GM18507 (cell line): ENCODE data around the gene CUBN.

Source experiments
- DNase-seq: peaks from one replicate; pipeline ENCODE4 v3.0.0; 2011; ENCODE audit warnings: low read depth; ENCODE audit not compliant: insufficient read length; ENCODE audit errors: extremely low spot score
- FAIRE-seq: peaks from 2 replicates; lab custom pipeline; 2011; peaks lifted over from hg19 to GRCh38; lab: Jason Lieb, UNC

The CUBN gene

GRCh38 chr10:16943295-16944285 lies 186.0 kb downstream of the CUBN start:
- FAIRE-seq: no peak
- DNase-seq: no peak

- FAIRE-seq (no peak), DNase-seq (no peak)
Observed at GRCh38 chr10:16942381-16943078, 187.1 kb downstream of the CUBN start.

GRCh38 chr10:16941870-16942269 lies 187.7 kb downstream of the CUBN start:
- DNase-seq (no peak), FAIRE-seq (no peak)

- no peak for DNase-seq
- no peak for FAIRE-seq
Observed at GRCh38 chr10:16941067-16941466, 188.5 kb downstream of the CUBN start.

- FAIRE-seq (no peak), DNase-seq (no peak)
Observed at GRCh38 chr10:16938952-16939351, 190.7 kb downstream of the CUBN start.

- no peak for DNase-seq
- FAIRE-seq: no peak
Observed at GRCh38 chr10:16934461-16934860, 195.2 kb downstream of the CUBN start.

- FAIRE-seq (no peak), DNase-seq (no peak)
Observed at GRCh38 chr10:16933783-16934182, 195.8 kb downstream of the CUBN start.

GRCh38 chr10:16931930-16932329 lies 197.7 kb downstream of the CUBN start:
- FAIRE-seq (no peak), DNase-seq (no peak)

GRCh38 chr10:16930540-16930939 lies 199.1 kb downstream of the CUBN start:
- FAIRE-seq (no peak), DNase-seq (no peak)

- no peak for DNase-seq
- no peak for FAIRE-seq
Observed at GRCh38 chr10:16929069-16929468, 200.5 kb downstream of the CUBN start.

GRCh38 chr10:16927546-16927945 lies 202.1 kb downstream of the CUBN start:
- DNase-seq (no peak), FAIRE-seq (no peak)

GRCh38 chr10:16923726-16924125 lies 205.9 kb downstream of the CUBN start:
- FAIRE-seq (no peak), DNase-seq (no peak)

- DNase-seq (no peak), FAIRE-seq (no peak)
Observed at GRCh38 chr10:16923309-16923708, 206.3 kb downstream of the CUBN start.

- DNase-seq (no peak), FAIRE-seq (no peak)
Observed at GRCh38 chr10:16919121-16919982, 210.3 kb downstream of the CUBN start.

GRCh38 chr10:16916496-16916895 lies 213.1 kb downstream of the CUBN start:
- no peak for FAIRE-seq
- DNase-seq: no peak

GRCh38 chr10:16915300-16915699 lies 214.3 kb downstream of the CUBN start:
- no peak for FAIRE-seq
- DNase-seq: no peak

- no peak for DNase-seq
- FAIRE-seq: no peak
Observed at GRCh38 chr10:16913266-16913665, 216.3 kb downstream of the CUBN start.

GRCh38 chr10:16910793-16911164 lies 218.8 kb downstream of the CUBN start:
- no peak for DNase-seq
- FAIRE-seq: no peak

GRCh38 chr10:16909961-16910792 lies 219.4 kb downstream of the CUBN start:
- no peak for FAIRE-seq

More at GRCh38 chr10:16909961-16910792, 219.4 kb downstream of the CUBN start:
- no peak for DNase-seq
